ENCODE results near the gene MRPL4.

GRCh38 chr19:10260141-10260584 is 8.1 kb downstream of the MRPL4 start:
- TF ChIP-seq, protein P1, sequence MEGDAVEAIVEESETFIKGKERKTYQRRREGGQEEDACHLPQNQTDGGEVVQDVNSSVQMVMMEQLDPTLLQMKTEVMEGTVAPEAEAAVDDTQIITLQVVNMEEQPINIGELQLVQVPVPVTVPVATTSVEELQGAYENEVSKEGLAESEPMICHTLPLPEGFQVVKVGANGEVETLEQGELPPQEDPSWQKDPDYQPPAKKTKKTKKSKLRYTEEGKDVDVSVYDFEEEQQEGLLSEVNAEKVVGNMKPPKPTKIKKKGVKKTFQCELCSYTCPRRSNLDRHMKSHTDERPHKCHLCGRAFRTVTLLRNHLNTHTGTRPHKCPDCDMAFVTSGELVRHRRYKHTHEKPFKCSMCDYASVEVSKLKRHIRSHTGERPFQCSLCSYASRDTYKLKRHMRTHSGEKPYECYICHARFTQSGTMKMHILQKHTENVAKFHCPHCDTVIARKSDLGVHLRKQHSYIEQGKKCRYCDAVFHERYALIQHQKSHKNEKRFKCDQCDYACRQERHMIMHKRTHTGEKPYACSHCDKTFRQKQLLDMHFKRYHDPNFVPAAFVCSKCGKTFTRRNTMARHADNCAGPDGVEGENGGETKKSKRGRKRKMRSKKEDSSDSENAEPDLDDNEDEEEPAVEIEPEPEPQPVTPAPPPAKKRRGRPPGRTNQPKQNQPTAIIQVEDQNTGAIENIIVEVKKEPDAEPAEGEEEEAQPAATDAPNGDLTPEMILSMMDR (IDR thresholded peaks at IDR 0.05 in 2 of 3, conservative IDR thresholded peaks at IDR 0.05 in 1 of 3; ENCODE audit: borderline replicate concordance in 1 of 3, insufficient read depth in 1 of 3, low read depth in 2 of 3, low read length in 2 of 3), result no peak
- TF ChIP-seq POLR2AphosphoS5 (IDR thresholded peaks at IDR 0.05; ENCODE audit: low read depth, low read length), result no peak; the same call in 1 of the 2 replicates
- TF ChIP-seq FOSL1 (IDR thresholded peaks at IDR 0.05; ENCODE audit: low read depth), result peak; percentile 34; the same call in 1 of the 2 replicates
- TF ChIP-seq JUND (IDR thresholded peaks at IDR 0.05), result no peak
- no peak for TF ChIP-seq EZH2 (IDR thresholded peaks at IDR 0.05)
- TF ChIP-seq POLR2A (IDR thresholded peaks at IDR 0.05; ENCODE audit: borderline replicate concordance, extremely low read depth, insufficient read depth, insufficient read length), result no peak
- TF ChIP-seq TCF7L2 (IDR thresholded peaks at IDR 0.05; ENCODE audit: borderline replicate concordance, extremely low read depth, insufficient read depth, insufficient read length), result no peak
- no peak for TF ChIP-seq REST (IDR thresholded peaks at IDR 0.05; ENCODE audit: low read depth)
- no peak for TF ChIP-seq CEBPB (IDR thresholded peaks at IDR 0.05; ENCODE audit: low read depth)
- TF ChIP-seq EGR1 (IDR thresholded peaks at IDR 0.05; ENCODE audit: low read depth), result peak; percentile 95
- no peak for TF ChIP-seq SRF (IDR thresholded peaks at IDR 0.05; ENCODE audit: low read depth)
- TF ChIP-seq EZH2phosphoT487 (IDR thresholded peaks at IDR 0.05; ENCODE audit: borderline replicate concordance), result no peak
- TF ChIP-seq ATF3 (IDR thresholded peaks at IDR 0.05), result no peak
